ENCODE measurements around the gene EIF4G3.

- TF ChIP-seq POLR2A (IDR thresholded peaks at IDR 0.05) (no peak), CTCF (IDR thresholded peaks at IDR 0.05) (no peak)
Measured at GRCh38 chr1:21052034-21052433, 124.7 kb downstream of the EIF4G3 start.
